ENCODE measurements around the gene IQCN.

Gene IQCN

DNA sequence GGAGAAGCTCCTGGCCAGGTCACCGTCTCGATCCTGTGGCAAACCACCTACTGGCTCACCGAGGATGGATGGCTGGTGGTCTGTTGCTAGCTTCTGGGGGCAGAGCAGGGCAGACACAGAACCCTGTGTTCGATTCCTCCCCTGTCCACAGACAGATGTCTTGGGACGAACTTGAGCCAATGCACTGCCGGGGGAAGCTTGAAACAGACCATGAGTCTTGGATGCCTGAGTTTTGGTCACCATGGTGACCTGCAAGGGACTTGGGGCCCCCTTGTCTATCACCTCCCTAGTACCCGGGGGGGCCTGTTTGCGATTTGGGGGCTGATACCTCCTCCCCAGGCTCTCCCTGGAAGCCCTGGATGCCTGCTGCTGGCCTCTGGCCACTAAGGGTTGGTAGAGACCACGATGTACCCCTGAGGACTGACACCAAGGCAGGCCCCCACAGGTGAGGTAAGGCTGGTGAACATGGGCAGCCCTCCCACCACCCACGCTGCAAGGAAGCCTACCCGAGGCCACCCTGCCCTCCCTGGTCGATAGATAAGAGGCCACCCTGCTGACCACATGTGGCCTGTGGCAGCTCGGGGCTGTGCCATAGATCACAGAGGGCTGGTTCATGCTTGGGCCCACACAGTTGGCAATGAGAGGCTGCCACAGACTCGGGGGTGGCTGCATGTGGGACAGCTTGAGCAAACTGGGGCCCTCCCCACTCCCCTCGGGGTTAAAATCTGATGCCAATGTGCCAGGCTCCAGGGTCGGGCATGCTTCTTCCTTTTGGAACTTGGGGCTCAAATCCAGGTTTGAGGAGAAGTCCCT, 10.7 kb downstream of the IQCN start:
- no peak for DNase-seq

DNA sequence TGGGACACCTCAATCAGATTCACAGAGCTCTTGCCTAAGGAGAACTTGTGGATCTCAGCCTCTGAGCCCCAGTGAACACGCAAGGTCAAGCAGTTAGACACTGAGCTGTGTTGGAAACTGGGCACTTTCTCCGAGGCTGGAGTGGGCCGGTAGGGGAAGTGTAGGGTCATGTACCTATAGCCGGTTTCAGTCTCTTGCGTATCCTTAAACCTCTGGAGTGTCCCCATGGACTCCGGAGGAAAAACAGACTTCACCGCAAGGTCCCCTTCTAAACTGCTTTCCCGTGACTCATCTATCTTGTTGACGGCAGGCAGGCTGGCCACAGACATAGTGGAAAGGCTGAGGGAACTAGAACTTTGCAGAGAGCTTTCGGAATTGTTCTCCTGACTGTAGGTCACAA, 11.3 kb downstream of the IQCN start:
- DNase-seq: no peak

DNA sequence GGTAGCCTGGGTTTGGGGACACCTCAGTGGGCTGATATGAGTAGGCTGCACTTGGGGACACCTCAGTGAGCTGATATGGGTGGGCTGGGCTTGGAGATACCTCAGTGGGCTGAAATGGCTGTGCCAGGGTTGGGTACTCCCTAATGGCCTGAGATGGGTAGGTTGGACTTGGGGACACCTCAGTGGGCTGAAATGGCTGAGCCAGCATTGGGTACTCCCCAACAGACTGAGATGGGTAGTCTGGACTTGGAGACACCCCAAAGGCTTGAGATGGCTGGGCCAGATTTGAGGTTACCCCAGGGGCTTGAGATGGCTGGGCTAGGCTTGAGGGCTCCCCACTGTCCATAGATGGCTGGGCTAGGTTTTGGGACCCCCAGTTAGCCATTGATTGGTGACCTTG, 12.1 kb downstream of the IQCN start:
- no peak for DNase-seq

DNA sequence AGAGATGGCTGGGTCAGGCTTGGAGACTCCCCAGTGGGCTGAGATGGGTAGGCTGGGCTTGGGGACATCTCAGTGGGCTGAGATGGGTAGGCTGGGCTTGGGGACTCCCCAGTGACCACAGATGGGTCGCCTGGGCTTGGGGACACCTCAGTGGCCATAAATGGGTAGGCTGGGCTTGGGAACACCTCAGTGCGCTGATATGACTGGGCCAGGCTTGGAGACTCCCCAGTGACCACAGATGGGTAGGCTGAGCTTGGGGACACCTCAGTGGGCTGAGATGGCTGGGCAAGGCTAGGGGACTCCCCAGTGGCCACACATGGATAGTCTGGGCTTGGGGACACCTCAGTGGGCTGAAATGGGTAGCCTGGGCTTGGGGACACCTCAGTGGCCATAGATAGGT, 12.8 kb downstream of the IQCN start:
- no peak for DNase-seq

DNA sequence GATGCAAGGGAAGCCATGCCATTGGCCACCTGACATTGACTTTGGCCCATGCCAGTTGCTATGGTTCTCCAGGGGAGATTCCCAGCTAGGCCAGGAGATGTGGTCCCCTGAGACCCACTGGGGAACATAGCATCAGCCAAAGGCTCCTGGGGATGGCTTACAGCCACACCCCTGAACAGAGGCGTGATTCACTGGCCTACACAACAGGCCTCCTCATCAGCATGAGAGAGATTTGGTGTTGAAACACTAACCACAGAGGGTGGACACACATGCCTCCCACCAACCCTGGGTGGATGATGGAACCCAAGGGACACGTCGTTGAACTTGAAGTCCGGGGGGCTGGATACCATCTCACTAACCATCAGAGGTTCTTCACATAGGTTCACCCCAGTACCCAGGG, 14.4 kb downstream of the IQCN start:
- no peak for DNase-seq

DNA sequence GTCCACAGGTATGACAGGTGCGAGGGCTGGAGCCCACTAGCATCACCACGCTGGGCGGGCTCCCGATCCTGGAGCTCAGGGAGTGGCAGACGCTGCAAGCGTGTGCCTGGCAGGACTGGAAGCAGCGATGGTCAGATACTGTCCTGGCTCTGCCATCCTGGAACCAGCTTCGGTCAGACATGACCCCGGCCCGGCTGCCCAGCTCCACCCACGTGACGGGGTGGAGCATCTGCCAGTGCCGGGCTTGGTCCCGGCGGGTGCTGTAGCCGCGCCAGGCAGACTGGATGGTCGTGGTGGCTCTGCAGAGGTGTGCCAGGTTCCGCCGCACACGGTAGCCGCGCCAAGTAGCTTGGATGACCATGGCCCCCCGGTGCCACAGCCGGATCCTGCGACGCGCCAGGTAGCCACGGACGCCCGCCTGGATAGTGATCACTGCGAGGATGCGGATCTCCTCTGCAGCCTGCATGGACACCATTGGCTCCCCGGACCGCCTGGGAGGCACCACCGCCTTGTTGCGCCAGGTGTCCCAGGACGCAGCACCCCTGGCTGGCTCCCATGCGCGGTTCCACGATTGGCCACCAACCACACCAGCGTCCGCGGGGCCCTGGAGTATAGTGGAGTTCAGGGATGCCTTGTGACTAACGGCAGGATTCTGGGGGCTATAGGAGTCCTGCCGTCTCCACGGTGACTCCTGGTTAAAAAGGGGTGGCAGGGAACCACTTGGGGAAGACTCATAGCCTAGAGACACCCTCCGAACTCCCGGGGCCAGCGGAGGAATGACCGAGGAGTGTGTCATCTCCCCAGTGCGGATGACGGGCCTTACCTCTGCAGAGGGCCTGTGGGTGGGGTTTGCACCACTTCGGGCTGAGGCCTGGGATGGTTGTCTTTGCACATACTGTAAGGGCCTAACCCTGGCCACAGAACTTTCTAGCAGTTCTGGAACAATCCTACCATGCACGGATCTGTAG, 16.5 kb downstream of the IQCN start:
- DNase-seq: no peak

DNA sequence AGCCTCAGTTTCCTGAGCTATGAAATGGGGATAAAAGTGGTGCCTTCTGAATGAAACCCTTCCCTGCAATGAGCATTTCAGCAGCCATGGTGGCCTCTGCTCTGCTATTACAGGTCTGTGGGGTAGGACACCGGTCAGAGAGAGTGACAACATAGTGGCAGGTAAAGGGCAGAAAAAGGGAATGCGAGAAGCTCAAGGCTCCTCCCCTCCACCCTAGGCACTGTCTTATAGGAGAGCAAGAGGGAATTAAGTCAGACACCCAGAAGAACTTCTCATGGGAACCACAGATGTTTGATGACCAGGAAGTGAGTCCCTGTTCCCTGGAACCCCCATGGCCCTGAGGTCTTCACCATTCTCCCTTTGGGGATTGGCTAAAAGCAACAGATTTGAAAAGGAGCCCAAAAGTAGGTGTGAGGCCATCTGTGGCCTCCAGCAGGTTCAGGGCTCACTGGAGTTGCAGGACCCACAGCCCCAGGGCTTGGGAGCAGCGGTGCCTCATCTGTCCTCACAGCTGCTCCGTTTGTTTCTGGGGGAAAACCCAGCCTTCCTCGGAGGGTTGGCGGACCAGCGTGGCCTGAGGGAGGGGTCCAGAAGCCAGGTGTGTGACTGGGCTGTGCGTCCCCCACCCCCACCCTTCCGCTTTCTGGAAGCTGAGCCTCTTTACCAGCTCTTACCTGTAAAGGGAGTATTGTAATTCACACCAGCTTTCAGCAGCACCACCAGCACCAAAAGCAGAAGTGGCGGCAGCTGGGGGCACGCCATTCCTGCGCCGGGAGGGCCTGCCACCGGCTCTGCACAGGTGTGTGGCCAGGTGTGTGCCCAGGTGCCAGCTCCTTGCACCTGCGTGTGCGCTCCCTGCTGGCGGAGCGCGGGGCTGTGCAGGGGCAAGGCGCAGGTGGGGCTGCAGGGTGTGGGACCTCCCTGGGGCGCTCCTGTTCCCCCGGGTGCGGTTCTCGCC, 19.4 kb downstream of the IQCN start:
- no peak for DNase-seq

DNA sequence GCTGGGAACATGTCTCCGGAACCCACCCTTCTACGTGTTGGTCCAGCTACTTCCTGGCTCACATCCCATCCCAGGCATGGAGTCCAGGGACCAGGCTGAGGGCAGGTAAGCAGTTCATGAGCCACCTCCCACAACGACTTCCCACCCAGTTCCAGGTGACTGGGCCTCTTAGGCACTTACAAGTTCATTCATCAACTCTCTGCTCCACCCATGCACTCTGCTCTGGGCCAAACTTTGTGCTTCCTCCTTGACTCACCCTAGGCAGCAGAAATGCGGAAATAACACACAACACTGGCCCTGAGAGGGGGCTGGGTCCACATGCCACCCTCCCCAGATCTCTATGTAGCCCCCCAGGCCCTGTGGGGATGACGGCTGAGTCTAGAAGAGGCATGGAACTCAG, 20.5 kb downstream of the IQCN start:
- DNase-seq: no peak

DNA sequence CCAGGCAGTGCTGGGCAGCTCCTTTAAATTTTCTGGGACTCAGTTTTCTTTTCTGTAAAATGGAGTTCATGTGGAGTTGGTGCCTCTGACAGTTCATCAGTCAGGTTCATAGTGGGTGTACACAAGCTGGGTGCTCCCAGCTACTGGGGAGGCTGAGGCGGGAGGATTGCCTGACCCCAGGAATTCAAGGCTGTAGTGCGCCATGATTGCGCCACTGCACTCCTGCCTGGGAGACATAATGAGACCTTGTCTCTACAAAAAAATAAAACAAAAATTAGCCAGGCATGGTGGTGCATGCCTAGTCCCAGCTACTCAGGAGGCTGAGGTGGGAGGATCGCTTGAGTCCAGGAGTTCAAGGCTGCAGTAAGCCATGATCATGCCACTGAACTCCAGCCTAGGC, 21.1 kb downstream of the IQCN start:
- DNase-seq: no peak

DNA sequence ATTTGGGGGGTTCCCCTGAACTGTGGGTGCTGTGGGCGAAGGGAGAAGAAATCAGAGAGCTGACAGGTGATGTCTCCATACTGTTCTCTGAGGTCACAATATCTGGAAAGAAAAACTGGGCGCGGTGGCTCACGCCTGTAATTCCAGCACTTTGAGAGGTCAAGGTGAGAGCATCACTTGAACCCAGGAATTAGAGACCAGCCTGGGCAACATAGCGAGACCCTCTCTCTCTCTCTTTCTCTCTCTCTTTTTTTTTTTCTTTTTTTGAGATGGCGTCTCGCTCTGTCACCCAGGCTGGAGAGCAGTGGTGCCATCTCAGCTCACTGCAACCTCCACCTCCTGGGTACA, 21.9 kb downstream of the IQCN start:
- DNase-seq: no peak

DNA sequence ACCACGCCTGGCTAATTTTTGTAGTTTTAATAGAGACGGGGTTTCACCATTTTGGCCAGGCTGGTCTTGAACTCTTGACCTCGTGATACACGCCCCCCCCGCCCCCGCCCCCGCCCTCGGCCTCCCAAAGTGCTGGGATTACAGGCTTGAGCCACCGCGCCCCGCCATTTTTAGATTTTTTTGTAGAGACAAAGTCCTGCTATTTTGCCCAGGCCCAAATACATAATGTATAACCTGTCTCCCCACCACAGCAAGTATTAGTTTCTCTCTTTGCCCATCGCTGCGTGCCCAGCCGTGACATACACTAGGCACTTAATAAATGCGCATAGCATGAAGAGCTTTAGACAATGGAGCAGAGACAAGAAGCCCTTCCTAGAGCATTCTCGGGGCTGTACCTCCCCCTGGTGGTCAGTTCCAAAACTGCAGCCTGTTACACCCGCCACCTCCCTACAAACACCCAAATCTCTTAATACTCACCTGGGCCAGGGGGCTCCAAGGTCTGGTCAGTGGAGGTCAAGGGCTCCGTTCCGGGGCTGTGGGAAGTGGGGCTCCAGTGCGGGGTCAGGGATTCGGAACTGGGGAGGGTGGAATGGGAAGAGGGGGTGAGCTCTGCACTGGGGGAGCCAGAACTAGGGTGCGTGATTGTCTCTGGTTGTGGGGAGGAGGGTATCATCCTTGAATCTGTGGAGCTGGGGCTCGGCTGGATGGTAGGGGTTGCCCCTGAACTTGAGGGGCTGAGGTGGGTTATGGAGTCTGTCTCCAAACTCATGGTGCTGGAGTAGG, 22.5 kb downstream of the IQCN start:
- DNase-seq: no peak

DNA sequence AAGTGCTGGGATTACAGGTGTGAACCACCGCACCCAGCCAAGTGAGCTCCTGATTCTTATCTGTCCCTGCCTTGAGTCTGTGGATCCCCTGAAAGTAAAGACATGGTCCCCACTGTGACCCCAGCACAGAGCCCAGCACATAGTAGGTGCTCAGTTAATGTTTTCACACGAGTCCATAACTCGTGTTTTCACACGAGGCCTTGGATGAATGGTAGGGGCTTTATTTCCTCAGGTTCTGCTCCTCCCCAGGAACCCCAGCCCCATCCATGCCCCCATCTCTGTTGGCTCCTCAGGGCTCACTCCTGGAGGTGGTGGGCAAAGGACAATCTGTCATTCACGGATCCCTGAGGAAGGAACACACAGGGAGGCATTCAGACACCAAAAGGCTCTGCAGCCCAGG, 24.4 kb downstream of the IQCN start:
- no peak for DNase-seq

DNA sequence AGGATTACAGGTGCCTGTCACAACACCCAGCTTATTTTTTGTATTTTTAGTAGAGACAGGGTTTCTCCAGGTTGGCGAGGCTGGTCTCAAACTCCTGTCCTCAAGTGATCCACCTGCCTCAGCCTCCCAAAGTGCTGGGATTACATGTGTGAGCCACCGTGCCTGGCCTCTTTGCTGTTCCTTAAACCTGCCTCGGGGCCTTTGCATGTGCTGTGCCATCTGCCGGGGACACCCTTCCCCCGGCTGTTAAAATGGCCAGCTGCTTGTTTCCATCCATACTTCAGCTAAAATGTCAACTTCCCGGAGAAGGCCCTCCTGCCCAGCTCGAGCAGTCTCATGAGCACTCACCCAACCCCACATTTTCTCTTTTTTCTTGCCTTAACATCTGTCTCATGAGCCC, 29.0 kb downstream of the IQCN start:
- DNase-seq: no peak

DNA sequence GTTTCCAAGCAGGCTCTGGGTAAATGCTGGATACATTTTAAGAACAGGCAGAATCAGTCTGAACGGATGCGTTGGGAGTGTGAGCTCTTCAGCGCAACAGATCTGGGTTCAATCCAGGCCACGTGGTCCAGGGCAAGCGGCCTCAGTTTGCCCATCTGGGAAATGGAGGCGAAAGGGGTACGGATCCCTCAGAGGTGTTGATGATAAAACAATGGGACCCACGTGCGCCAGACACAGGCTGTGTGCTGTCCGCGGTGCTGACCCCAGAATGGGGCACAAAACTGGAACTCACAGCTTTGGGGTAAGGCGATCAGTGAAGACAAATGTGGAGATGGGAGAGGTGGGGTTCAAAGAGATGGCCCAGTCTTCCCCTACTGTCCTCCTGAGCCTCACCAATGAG, 34.9 kb downstream of the IQCN start:
- DNase-seq: no peak

DNA sequence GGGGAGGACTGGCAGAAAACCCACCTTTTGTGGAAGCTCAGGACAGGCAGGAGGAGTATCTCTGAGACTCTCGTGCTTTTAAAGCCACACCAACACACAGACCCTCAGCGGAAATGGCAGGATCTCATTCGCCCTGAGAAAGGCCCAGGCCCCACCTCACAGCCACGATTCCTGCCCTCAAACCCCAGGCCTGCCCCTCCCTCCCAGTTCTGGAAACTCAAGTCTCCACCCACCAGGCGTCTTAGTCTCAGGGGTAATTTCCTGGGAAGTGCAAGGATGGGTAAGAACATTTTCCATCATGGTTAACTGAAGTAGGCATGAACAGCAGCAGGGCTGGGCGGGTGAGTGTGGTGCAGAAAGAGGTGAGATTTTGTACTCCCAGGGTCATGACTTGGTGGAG, 40.1 kb downstream of the IQCN start:
- no peak for DNase-seq

DNA sequence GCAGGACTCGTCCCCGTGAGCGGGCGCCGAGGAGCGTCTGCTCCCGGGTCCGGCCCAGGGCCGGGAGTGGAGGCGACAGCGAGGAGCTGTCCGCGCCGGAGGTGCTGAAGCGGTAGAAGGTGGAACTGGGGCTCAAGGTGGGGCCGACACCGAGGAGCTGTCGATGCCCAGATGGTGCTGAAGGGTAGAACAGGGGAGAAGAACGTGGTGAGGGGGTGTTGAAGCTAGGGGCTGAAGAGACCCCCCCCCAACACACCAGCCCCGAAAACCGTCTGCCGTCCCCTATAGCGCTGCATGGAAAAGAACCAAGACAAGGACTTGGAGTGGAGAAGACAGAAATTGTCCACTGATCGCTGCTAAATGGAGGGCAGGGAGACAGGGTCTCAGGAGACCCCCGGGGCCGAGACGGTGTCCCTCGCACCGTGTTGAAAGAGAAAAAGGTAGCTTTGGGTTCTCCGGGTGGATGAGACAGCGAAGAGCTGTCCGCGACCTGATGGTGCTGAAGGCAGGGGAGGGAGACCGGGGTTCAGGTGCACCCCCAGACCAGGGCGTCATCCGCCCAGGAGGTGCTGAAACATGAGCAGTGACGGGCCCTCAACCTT, 40.9 kb downstream of the IQCN start:
- no peak for DNase-seq

DNA sequence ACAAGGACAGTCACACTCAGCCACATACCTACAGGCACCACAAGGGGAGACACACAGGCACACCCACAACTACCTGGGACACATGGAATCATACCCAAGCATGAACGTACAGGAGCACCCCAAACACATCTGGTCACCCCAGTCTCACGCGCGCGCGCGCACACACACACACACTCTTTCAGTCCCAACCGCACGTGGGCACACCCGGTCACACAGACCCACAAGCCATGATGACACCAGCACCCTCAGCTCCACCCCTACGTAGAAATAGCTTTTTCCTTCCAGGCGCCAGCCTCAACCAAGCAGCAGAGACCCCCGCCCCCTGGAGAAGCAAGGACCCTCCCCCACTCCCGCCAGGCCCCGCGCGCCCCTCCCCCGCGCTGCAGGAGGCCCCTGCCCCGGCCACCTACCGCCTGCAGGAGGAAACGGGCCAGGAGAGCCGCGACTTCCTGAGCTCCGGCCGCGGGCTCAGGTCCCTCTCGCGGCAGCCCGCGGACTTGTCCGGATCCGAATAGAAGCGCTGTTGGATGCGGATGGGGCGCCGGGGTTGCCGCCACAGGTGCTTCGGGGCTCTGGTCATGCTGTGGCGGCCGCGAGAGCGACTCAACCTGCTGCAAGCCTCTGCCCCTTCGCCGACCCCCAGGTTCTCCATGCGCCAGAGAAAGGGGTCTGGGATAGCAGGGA, 41.6 kb downstream of the IQCN start:
- DNase-seq: no peak

DNA sequence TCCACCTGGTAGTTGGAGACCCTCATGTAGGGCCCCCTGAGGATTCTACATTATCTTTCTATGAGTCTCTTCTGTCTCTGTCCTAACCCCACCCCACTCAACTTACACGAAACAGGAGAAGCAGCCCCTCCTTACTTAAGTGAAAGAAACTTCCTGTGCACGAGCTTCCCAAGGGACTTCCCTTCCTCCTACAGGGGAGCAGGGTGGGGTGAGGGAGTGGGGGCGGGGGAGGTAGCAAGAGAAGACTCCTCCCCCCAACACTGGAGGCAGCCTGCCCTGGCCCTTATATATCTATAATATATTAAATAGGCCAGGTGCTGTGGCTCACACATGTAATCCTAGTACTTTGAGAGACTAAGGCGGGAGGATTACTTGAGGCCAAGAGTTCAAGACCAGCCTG, 42.5 kb downstream of the IQCN start:
- no peak for DNase-seq

DNA sequence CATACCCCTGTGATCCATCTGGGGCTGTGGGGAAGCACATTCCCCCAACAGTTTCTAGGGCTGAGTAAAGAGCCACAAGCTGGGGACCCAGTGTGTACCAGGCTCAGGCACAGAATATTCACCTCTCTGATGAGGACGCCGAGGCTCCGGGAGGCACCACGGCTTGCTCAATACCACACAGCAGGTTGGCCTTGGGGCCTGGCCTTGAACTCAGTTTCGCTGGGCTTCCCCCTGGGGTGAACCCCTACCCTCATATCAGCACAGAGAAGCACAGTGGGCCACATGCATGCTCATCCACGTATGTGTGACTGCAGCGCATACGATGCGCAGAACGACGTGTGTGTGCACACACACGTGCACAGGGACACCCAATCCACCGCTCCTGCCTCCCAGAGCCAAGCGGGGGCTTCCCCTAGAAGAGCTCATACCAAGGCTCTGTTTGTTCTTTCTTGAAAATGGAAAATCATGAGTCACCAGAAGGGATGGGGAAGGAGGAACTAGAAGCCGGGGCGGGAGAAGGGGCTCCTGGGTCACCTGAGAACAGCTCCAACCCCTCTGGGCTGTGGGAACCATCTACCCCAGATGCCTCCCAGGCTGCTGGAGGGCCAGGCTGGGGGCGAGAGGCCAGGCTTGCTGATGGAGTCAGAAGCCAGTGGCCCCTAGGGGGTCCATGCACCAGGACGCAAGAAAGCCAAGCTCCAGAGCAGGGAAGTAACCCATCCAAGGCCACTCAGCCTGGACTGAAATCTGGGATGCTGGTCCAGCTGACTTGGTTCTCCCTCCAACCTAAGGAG, 43.1 kb downstream of the IQCN start:
- no peak for DNase-seq

DNA sequence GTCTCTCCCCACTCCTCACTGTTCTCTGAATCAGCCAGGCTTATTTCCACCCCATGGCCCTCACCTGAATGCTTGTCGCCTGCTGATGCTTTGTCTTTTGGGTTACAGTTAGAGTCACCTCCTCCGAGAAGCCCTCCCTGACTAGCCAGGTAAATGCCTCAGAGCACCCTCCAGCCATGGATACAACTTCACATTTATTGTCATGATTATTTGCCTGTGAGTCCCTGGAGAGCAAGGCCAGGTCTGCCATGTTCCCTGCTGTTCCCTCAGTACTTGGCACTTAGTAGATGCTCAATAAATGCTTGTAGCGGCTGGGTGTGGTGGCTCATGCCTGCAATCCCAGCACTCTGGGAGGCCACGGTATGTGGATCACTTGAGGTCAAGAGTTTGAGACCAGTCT, 44.3 kb downstream of the IQCN start:
- no peak for DNase-seq
